T-helper 2 cell treated with Interferon-gamma antibody and Interleukin-4, amounts not matched to agents 100 ng/mL and 5 ng/mL, for 36 hours (primary cell): ENCODE results near the gene LEKR1. TPM values are rescaled to one million over a fixed set of nuclear protein-coding genes. Genes with fewer than 3 reads are reported as not detected.
"Not testable (repeated sequence)": the region's sequence is repeated elsewhere in the genome, so short reads cannot be mapped to it uniquely, and the experiment has no call there.

Experiments used
- intact Hi-C: fragments of 100-400 bp; cut with micrococcal nuclease; formaldehyde crosslinking; loops from one replicate; pipeline ENCODE4 v1.15.1; 2023
- total RNA-seq: library from RNA; stranded (reverse); gene quantifications from 2 replicates; pipeline ENCODE4 v1.2.3, GENCODE V29; 2022

LEKR1 gene
- total RNA-seq, 1 donor from 2014 or later = 0.70 TPM

- intact Hi-C loops = no loop called here
Observed at GRCh38 chr3:156834435-156834834, 8.3 kb downstream of the LEKR1 start.

GRCh38 chr3:156834962-156835535, 8.9 kb downstream of the LEKR1 start:
- intact Hi-C loops = no loop called here

GRCh38 chr3:156836701-156837100, 10.5 kb downstream of the LEKR1 start:
- intact Hi-C loops = no loop called here

GRCh38 chr3:156837115-156837514, 11.0 kb downstream of the LEKR1 start:
- intact Hi-C loops = no loop called here

- intact Hi-C loops = no loop called here
Observed at GRCh38 chr3:156838035-156838434, 11.9 kb downstream of the LEKR1 start.

GRCh38 chr3:156840826-156841689, 14.9 kb downstream of the LEKR1 start:
- intact Hi-C loops = no loop called here

- intact Hi-C loops = no loop called here
Observed at GRCh38 chr3:156843071-156843808, 17.1 kb downstream of the LEKR1 start.

GRCh38 chr3:156847752-156848448, 21.7 kb downstream of the LEKR1 start:
- intact Hi-C loops = no loop called here

- intact Hi-C loops = no loop called here
Observed at GRCh38 chr3:156859578-156859977, 33.4 kb downstream of the LEKR1 start.

GRCh38 chr3:156860873-156861272, 34.7 kb downstream of the LEKR1 start:
- intact Hi-C loops = no loop called here

GRCh38 chr3:156862338-156862737, 36.2 kb downstream of the LEKR1 start:
- intact Hi-C loops = no loop called here

GRCh38 chr3:156865732-156866131, 39.6 kb downstream of the LEKR1 start:
- intact Hi-C loops = no loop called here

- intact Hi-C loops = no loop called here
Observed at GRCh38 chr3:156867174-156867573, 41.0 kb downstream of the LEKR1 start.

- intact Hi-C loops = no loop called here
Observed at GRCh38 chr3:156867920-156868319, 41.8 kb downstream of the LEKR1 start.

- intact Hi-C loops = no loop called here
Observed at GRCh38 chr3:156873906-156874305, 47.8 kb downstream of the LEKR1 start.

GRCh38 chr3:156879491-156879890, 53.3 kb downstream of the LEKR1 start:
- intact Hi-C loops = not testable (repeated sequence)

- intact Hi-C loops = no loop called here
Observed at GRCh38 chr3:156885761-156886160, 59.6 kb downstream of the LEKR1 start.

- intact Hi-C loops = no loop called here
Observed at GRCh38 chr3:156888176-156888575, 62.0 kb downstream of the LEKR1 start.

GRCh38 chr3:156888576-156888975, 62.4 kb downstream of the LEKR1 start:
- intact Hi-C loops = no loop called here

GRCh38 chr3:156892701-156893100, 66.5 kb downstream of the LEKR1 start:
- intact Hi-C loops = no loop called here

GRCh38 chr3:156895374-156895773, 69.2 kb downstream of the LEKR1 start:
- intact Hi-C loops = not testable (repeated sequence)

- intact Hi-C loops = not testable (repeated sequence)
Observed at GRCh38 chr3:156897851-156898250, 71.7 kb downstream of the LEKR1 start.
